NCI-H187 treated with DMSO at 0.1 percent for 48 hours (cell line): Measurements from ENCODE around the gene TEPSIN.

ENCODE experiments used
- DNase-seq: peaks from one replicate; lab custom pipeline; 2025; lab: John Stamatoyannopoulos, UW

TEPSIN gene

GRCh38 chr17:81183807-81184206 lies 55.0 kb downstream of the TEPSIN start:
- DNase-seq: no peak

- no peak for DNase-seq
Observed at GRCh38 chr17:81183316-81183715, 55.5 kb downstream of the TEPSIN start.

GRCh38 chr17:81182596-81182995 lies 56.3 kb downstream of the TEPSIN start:
- no peak for DNase-seq

- DNase-seq: no peak
Observed at GRCh38 chr17:81181811-81182185, 57.1 kb downstream of the TEPSIN start.

- no peak for DNase-seq
Observed at GRCh38 chr17:81180836-81181810, 57.7 kb downstream of the TEPSIN start.

GRCh38 chr17:81179861-81180260 lies 59.0 kb downstream of the TEPSIN start:
- DNase-seq: no peak

- no peak for DNase-seq
Observed at GRCh38 chr17:81179220-81179619, 59.6 kb downstream of the TEPSIN start.
